Heart left ventricle (tissue), 16 donors: ENCODE data around the gene PER1. TPM values are rescaled to one million over a fixed set of nuclear protein-coding genes. Genes with fewer than 3 reads are reported as not detected.

Experiments
- ATAC-seq, 4 donors: fragments of 200-7000 bp; cut with Tn5 transposase; one replicate each; pipeline ENCODE4 v1.9.1; 2020 to 2022; ENCODE audit warnings: moderate library complexity in 4 of 4, mild to moderate bottlenecking in 3 of 4, moderate number of reproducible peaks in 1 of 4
- DNase-seq, 5 donors: peaks; one replicate each; pipeline ENCODE4 v3.0.0-alpha.2; 2020
- H3K27ac ChIP-seq, 12 donors: fragments of 200-600 bp; sonication (generic) in 4 of 12; one replicate each; pipeline versions ENCODE4 v1.5.0 to v1.8.0; 2016 to 2022; ENCODE audit warnings: mild to moderate bottlenecking in 2 of 12
- H3K27me3 ChIP-seq, 9 donors: fragments of 200-600 bp; sonication (generic) in 2 of 9; one replicate each; pipeline versions ENCODE4 v1.5.1 to v1.8.0; 2016 to 2022; ENCODE audit warnings: mild to moderate bottlenecking in 3 of 9
- H3K36me3 ChIP-seq, 9 donors: fragments of 200-600 bp; sonication (generic) in 2 of 9; one replicate each; pipeline versions ENCODE4 v1.5.0 to v1.8.0; 2018 to 2022; ENCODE audit warnings: mild to moderate bottlenecking in 2 of 9
- H3K4me1 ChIP-seq, 12 donors: fragments of 200-600 bp; sonication (generic) in 4 of 12; one replicate each; pipeline versions ENCODE4 v1.5.0 to v1.8.0; 2016 to 2022; ENCODE audit warnings: mild to moderate bottlenecking in 3 of 12
- H3K4me3 ChIP-seq, 12 donors: fragments of 200-600 bp; sonication (generic) in 4 of 12; one replicate each; pipeline versions ENCODE4 v1.5.0 to v1.8.0; 2017 to 2022; ENCODE audit warnings: mild to moderate bottlenecking in 9 of 12, moderate library complexity in 4 of 12
- H3K9me3 ChIP-seq, 12 donors: fragments of 200-600 bp; sonication (generic) in 4 of 12; one replicate each; pipeline versions ENCODE4 v1.5.0 to v1.8.0; 2016 to 2022; ENCODE audit warnings: mild to moderate bottlenecking in 1 of 12
- CTCF ChIP-seq, 12 donors: fragments of 200-600 bp; sonication (generic) in 4 of 12; IDR thresholded peaks; one replicate each; pipeline versions ENCODE4 v1.5.0 to v1.8.0; 2018 to 2022; ENCODE audit warnings: antibody characterized with exemption in 12 of 12, mild to moderate bottlenecking in 5 of 12
- POLR2A ChIP-seq, 2 donors: fragments of 450-650 bp; IDR thresholded peaks; one replicate each; pipeline ENCODE4 v1.6.1; 2017; ENCODE audit warnings: antibody characterized with exemption in 2 of 2, mild to moderate bottlenecking in 2 of 2, moderate library complexity in 2 of 2
- WGBS, 4 donors: extraction: QIAGEN DNeasy Blood & Tissue Kit in 2 of 4; methylation state at CpG; one replicate each; pipeline versions ENCODE4 v1.1.5 to v1.1.7; 2013 to 2018; 5-methylcytosine and 5-hydroxymethylcytosine counted together
- intact Hi-C, 10 donors: fragments of 100-400 bp; cut with DNase I; formaldehyde crosslinking; loops; one replicate each; pipeline versions ENCODE4 v1.11.1 to v1.14.2; 2022
- polyA plus RNA-seq, 2 donors: library from polyadenylated mRNA; stranded (reverse); fragments of 200-250 nt; gene quantifications; one replicate each; pipeline ENCODE4 v1.2.3, GENCODE V29; 2013
- total RNA-seq, 9 donors: library from RNA; depleted of rRNA in 2 of 9; stranded (reverse); fragments of >200 nt in 2 of 9; fragmentation: NEBNext Ultra II Directional in 3 of 9; extraction: Animal tissue kit (Norgen Biotek cat#: 25700) in 3 of 9; gene quantifications; one replicate each; pipeline versions ENCODE4 v1.1.0 to v1.2.4, GENCODE V29; 2016 to 2023
- donor health status: ischemic (EF 13 %, LVEDD 7.1; RV severe dilation, severe dysfunction).
- donor health status: healthy with polysubstance abuse.
- donor health status: DM: no; HTN: yes; CAD: no.
- donor health status: DM: no; HTN: no; CAD: no.
- donor health status: ischemic (EF 25% LVEDD 6.9; RV normal size, moderate dysfunction).
- donor health status: ischemic (EF 25% LVEDD 5.7; RV mildly dilated, moderate dysfunction).
- donor health status: healthy.
- donor health status: DM: yes; HTN: yes; CAD: no.
- donor health status: ischemic (EF 35%, LVEDD 5.7; RV mildly dilated, moderate dysfunction).
- donor health status: nonischemic (EF 11% LVEDD 7.7; RV severe dilation, severe dysfunction).
- donor health status: DM: yes; HTN: yes; CAD: no.
- donor health status: PGD.
- donor health status: ischemic (EF 29% LVEDD 5.4; RV normal size, mild dysfunction).
- donor health status: nonischemic (EF 23%, LVEDD 6.1; RV moderate dilation, normal function).

Gene PER1
- total and polyA plus RNA-seq, 11 donors, result 40.2 to 164 (median 92.1) TPM

GRCh38 chr17:8116776-8117175, 35.4 kb downstream of the PER1 start:
- Histone ChIP-seq H3K4me3 (no peak overlapping the region), H3K4me1 (peaks cover 6 to 39% (median 26%) of the 10 kb centered on the region in 12 donors), H3K36me3 (no peaks in the 10 kb centered on the region), H3K27ac (no peak overlapping the region), H3K27me3 (peaks cover 3 to 51% (median 27%) of the 10 kb centered on the region in 9 donors), H3K9me3 (no peaks in the 10 kb centered on the region)
- intact Hi-C loops, result loop anchor here in 3 of 10 donors (5.0 kb wide), 2 partner anchors 34 to 176 kb away; no protein-coding TSS in a partner anchor
- TF ChIP-seq POLR2A (IDR thresholded peaks at IDR 0.05) (no peak), CTCF (IDR thresholded peaks at IDR 0.05) (no peak)
- DNase-seq (no peak), ATAC-seq (no peak)
- 47 to 64% (median 60%) methylated on average over 14 to 18 of the region's 18 CpGs for WGBS, 4 donors

GRCh38 chr17:8110907-8111306, 41.3 kb downstream of the PER1 start:
- intact Hi-C loops, result loop anchor here in 2 of 10 donors (2.0 to 5.0 kb wide), 2 partner anchors 49 to 50 kb away; no protein-coding TSS in a partner anchor
- no peaks in the 10 kb centered on the region for H3K9me3 ChIP-seq
- ATAC-seq, result no peak
- peaks cover 0 to 17% (median 7%) of the 10 kb centered on the region in 12 donors for H3K4me1 ChIP-seq
- no peaks in the 10 kb centered on the region for H3K36me3 ChIP-seq
- no peak overlapping the region for H3K4me3 ChIP-seq
- peaks cover 15 to 65% (median 50%) of the 10 kb centered on the region in 9 donors for H3K27me3 ChIP-seq
- WGBS, 4 donors, result 90 to 100% (median 93%) methylated on average over 6 of the region's 6 CpGs
- no peak overlapping the region for H3K27ac ChIP-seq
- no peak for DNase-seq
- no peak for TF ChIP-seq POLR2A (IDR thresholded peaks at IDR 0.05)
- no peak for TF ChIP-seq CTCF (IDR thresholded peaks at IDR 0.05)

- TF ChIP-seq POLR2A (IDR thresholded peaks at IDR 0.05) (no peak), CTCF (IDR thresholded peaks at IDR 0.05) (no peak)
- Histone ChIP-seq H3K4me3 (peak overlapping the region in 1 of 12 donors; percentile 42), H3K9me3 (no peaks in the 10 kb centered on the region), H3K27me3 (peaks cover 15 to 65% (median 45%) of the 10 kb centered on the region in 9 donors), H3K4me1 (peaks cover 0 to 17% (median 7%) of the 10 kb centered on the region in 12 donors), H3K27ac (no peak overlapping the region), H3K36me3 (no peaks in the 10 kb centered on the region)
- intact Hi-C loops, result loop anchor here in 2 of 10 donors (2.0 to 5.0 kb wide), 2 partner anchors 48 to 50 kb away; no protein-coding TSS in a partner anchor
- 25 to 51% (median 31%) methylated on average over 6 to 10 of the region's 10 CpGs for WGBS, 4 donors
- ATAC-seq (no peak), DNase-seq (no peak)
Measured at GRCh38 chr17:8110456-8110804, 41.8 kb downstream of the PER1 start.

- Histone ChIP-seq H3K27ac (no peak overlapping the region), H3K9me3 (no peaks in the 10 kb centered on the region), H3K27me3 (peaks cover 15 to 63% (median 45%) of the 10 kb centered on the region in 9 donors), H3K4me1 (peaks cover 0 to 17% (median 7%) of the 10 kb centered on the region in 12 donors), H3K36me3 (no peaks in the 10 kb centered on the region), H3K4me3 (peak overlapping the region in 3 of 12 donors; percentile 12 to 42 (median 26))
- TF ChIP-seq POLR2A (IDR thresholded peaks at IDR 0.05) (no peak), CTCF (IDR thresholded peaks at IDR 0.05) (peak; percentile 61 to 90 (median 72))
- ATAC-seq (peak in 3 of 4 donors; percentile 64 to 73 (median 67)), DNase-seq (peak; percentile 19 to 83 (median 47))
- 9 to 23% (median 14%) methylated on average over 26 to 63 of the region's 63 CpGs for whole genome bisulfite sequencing, 4 donors
- intact Hi-C loops, result loop anchor here in 4 of 10 donors (2.0 to 5.0 kb wide), 3 partner anchors 38 to 49 kb away; no protein-coding TSS in a partner anchor
Measured at GRCh38 chr17:8109661-8110455, 42.3 kb downstream of the PER1 start.
